Erythroblast (primary cell): Measurements from ENCODE around the gene PET117.

Source experiments
- GATA1 ChIP-seq: IDR thresholded peaks from 2 replicates; pipeline ENCODE4 v1.6.1; 2011; ENCODE audit warnings: low read depth, mild to moderate bottlenecking, control low read depth, low read length, moderate library complexity
- POLR2A ChIP-seq: IDR thresholded peaks from 2 replicates; pipeline ENCODE4 v1.6.1; 2011; ENCODE audit warnings: mild to moderate bottlenecking, low read length

GRCh38 chr20:18132663-18133062 lies 5.0 kb upstream of the PET117 start:
- TF ChIP-seq POLR2A: no peak
- TF ChIP-seq GATA1: no peak
